Endothelial cell of umbilical vein (primary cell): ENCODE results near the gene CDH22.

ENCODE experiments used
- CTCF ChIP-seq, 2 donors: IDR thresholded peaks; 1 replicate in 1 of 2; 2 replicates in 1 of 2; pipeline ENCODE4 v1.5.1; 2011; ENCODE audit warnings: low read length in 2 of 2, mild to moderate bottlenecking in 2 of 2, moderate library complexity in 2 of 2, control low read depth in 1 of 2, inconsistent platforms in 1 of 2, low read depth in 1 of 2; ENCODE audit not compliant: insufficient read depth in 1 of 2; ENCODE audit errors: extremely low read depth in 1 of 2
- POLR2AphosphoS5 ChIP-seq: IDR thresholded peaks from 2 replicates; pipeline ENCODE4 v1.6.1; 2012; ENCODE audit warnings: low read depth, mild to moderate bottlenecking, control low read depth, low read length, moderate library complexity; ENCODE audit not compliant: insufficient read depth

- TF ChIP-seq CTCF (IDR thresholded peaks at IDR 0.05; ENCODE audit: extremely low read depth in 1 of 2, insufficient read depth in 1 of 2, low read depth in 1 of 2, low read length in 2 of 2) (no peak), POLR2AphosphoS5 (no peak)
Measured at GRCh38 chr20:46171476-46171875, 136.8 kb downstream of the CDH22 start.
